CD4-positive, alpha-beta memory T cell (primary cell): ENCODE measurements around the gene MED15. TPM values are rescaled to one million over a fixed set of nuclear protein-coding genes. Genes with fewer than 3 reads are reported as not detected.

Experiments used
- CTCF ChIA-PET: fragments of 350-600 bp; sonication (Branson Sonifier 250); formaldehyde crosslinking; loops from one replicate; lab custom pipeline; 2021; ENCODE audit warnings: inconsistent platforms; ENCODE audit not compliant: partially characterized antibody; lab: Charles Lee
- POLR2A ChIA-PET: fragments of 350-600 bp; sonication (Branson Sonifier 250); formaldehyde crosslinking; loops from one replicate; lab custom pipeline; 2021; ENCODE audit not compliant: partially characterized antibody; lab: Charles Lee
- DNase-seq, 5 donors: peaks; one replicate each; pipeline versions ENCODE4 v3.0.0 to v3.0.0-alpha.2; 2020 to 2022; ENCODE audit warnings: mixed read lengths in 1 of 5
- H3K27ac ChIP-seq: one replicate; pipeline ENCODE4 v1.7.0; 2013; ENCODE audit warnings: low read depth, low read length
- H3K27me3 ChIP-seq: 2 replicates; pipeline ENCODE4 v1.7.0; 2013; ENCODE audit warnings: mild to moderate bottlenecking, low read length, moderate library complexity; ENCODE audit not compliant: insufficient read depth
- H3K36me3 ChIP-seq: 2 replicates; pipeline ENCODE4 v1.7.0; 2013; ENCODE audit warnings: mild to moderate bottlenecking, low read length, moderate library complexity; ENCODE audit not compliant: insufficient read depth
- H3K4me1 ChIP-seq: 2 replicates; pipeline ENCODE4 v1.7.0; 2013; ENCODE audit warnings: mild to moderate bottlenecking, low read length, moderate library complexity; ENCODE audit not compliant: insufficient read depth
- H3K4me3 ChIP-seq, 2 donors: one replicate each; pipeline ENCODE4 v1.7.0; 2013; ENCODE audit warnings: low read length in 2 of 2, mild to moderate bottlenecking in 1 of 2
- H3K9me3 ChIP-seq, 2 donors: one replicate each; pipeline ENCODE4 v1.7.0; 2013; ENCODE audit warnings: low read length in 2 of 2, control low read depth in 1 of 2; ENCODE audit not compliant: control insufficient read depth in 1 of 2
- H3K27ac Mint-ChIP-seq, 7 donors: one replicate each; pipeline ENCODE4 v1.8.0; 2020 to 2021; ENCODE audit warnings: mixed read lengths in 7 of 7, mild to moderate bottlenecking in 6 of 7, inconsistent platforms in 3 of 7, moderate library complexity in 3 of 7
- H3K27me3 Mint-ChIP-seq, 2 donors: one replicate each; pipeline ENCODE4 v1.8.0; 2020 to 2021; ENCODE audit warnings: mixed read lengths in 2 of 2
- H3K36me3 Mint-ChIP-seq, 2 donors: one replicate each; pipeline ENCODE4 v1.8.0; 2020 to 2021; ENCODE audit warnings: mixed read lengths in 2 of 2, inconsistent platforms in 1 of 2, mild to moderate bottlenecking in 1 of 2
- H3K4me1 Mint-ChIP-seq, 4 donors: one replicate each; pipeline ENCODE4 v1.8.0; 2020 to 2021; ENCODE audit warnings: mixed read lengths in 4 of 4, mild to moderate bottlenecking in 1 of 4
- H3K4me3 Mint-ChIP-seq, 8 donors: one replicate each; pipeline ENCODE4 v1.8.0; 2020 to 2021; ENCODE audit warnings: mixed read lengths in 8 of 8, mild to moderate bottlenecking in 7 of 8, moderate library complexity in 6 of 8, inconsistent platforms in 3 of 8
- H3K9me3 Mint-ChIP-seq, 8 donors: one replicate each; pipeline ENCODE4 v1.8.0; 2020 to 2021; ENCODE audit warnings: mixed read lengths in 8 of 8, mild to moderate bottlenecking in 5 of 8, inconsistent platforms in 3 of 8, moderate library complexity in 1 of 8
- intact Hi-C: fragments of 100-400 bp; cut with micrococcal nuclease; formaldehyde crosslinking; loops from one replicate; pipeline ENCODE4 v1.15.1; 2023
- polyA plus RNA-seq, 2 donors: library from polyadenylated mRNA; unstranded; fragments of 300-500 nt; fragmentation: Illumina TruSeq; gene quantifications; one replicate each; pipeline ENCODE4 v1.2.3, GENCODE V29; 2021
- total RNA-seq, 2 experiments: library from RNA; stranded (reverse); gene quantifications; one replicate each; pipeline ENCODE4 v1.2.3, GENCODE V29; 2021

Gene MED15
- total and polyA plus RNA-seq, 4 experiments from 2014 or later: 15.6 to 237 (median 156) TPM

- no peak overlapping the region for H3K4me3 ChIP-seq
- CTCF ChIA-PET: interaction anchor here (1.0 to 2.2 kb wide), 3 partner anchors 17 to 34 kb away, joined by 3 to 10 read pairs (median 4); partner anchors contain the start of gene MED15
- H3K36me3 Mint-ChIP-seq: peaks cover 10 to 30% of the 10 kb centered on the region in 2 donors
- peaks cover 42 to 78% (median 65%) of the 10 kb centered on the region in 4 donors for H3K4me1 Mint-ChIP-seq
- H3K4me3 Mint-ChIP-seq: peak overlapping the region in 5 of 8 donors; percentile 1 to 62 (median 19)
- H3K9me3 Mint-ChIP-seq: no peaks in the 10 kb centered on the region
- H3K27ac ChIP-seq: no peak overlapping the region
- peak in 1 of 5 donors; percentile 9 for DNase-seq
- intact Hi-C loops: no loop called here
- POLR2A ChIA-PET: interaction anchor here (0.6 to 8.9 kb wide), 8 partner anchors 9 to 183 kb away, joined by 3 to 93 read pairs (median 3); partner anchors contain the start of gene MED15
- H3K36me3 ChIP-seq: peaks cover 7% of the 10 kb centered on the region
- H3K27me3 ChIP-seq: no peaks in the 10 kb centered on the region
- peaks cover 61% of the 10 kb centered on the region for H3K4me1 ChIP-seq
- no peaks in the 10 kb centered on the region for H3K9me3 ChIP-seq
- no peaks in the 10 kb centered on the region for H3K27me3 Mint-ChIP-seq
- H3K27ac Mint-ChIP-seq: peak overlapping the region; percentile 25 to 71 (median 58)
These were observed 17.0 kb upstream of the MED15 start for GRCh38 chr22:20490183-20490940.

GRCh38 chr22:20490941-20491307 lies 16.5 kb upstream of the MED15 start:
- Histone ChIP-seq H3K27me3 (no peaks in the 10 kb centered on the region), H3K36me3 (peaks cover 7% of the 10 kb centered on the region), H3K4me1 (peaks cover 61% of the 10 kb centered on the region), H3K9me3 (no peaks in the 10 kb centered on the region), H3K4me3 (no peak overlapping the region), H3K27ac (no peak overlapping the region)
- no peak for DNase-seq
- ChIA-PET CTCF (interaction anchor here (2.2 kb wide), 1 partner anchor 34 kb away, joined by 10 read pairs; no protein-coding TSS in a partner anchor), POLR2A (interaction anchor here (1.0 to 8.9 kb wide), 4 partner anchors 17 to 78 kb away, joined by 3 to 93 read pairs (median 4); partner anchors contain the start of gene MED15)
- Mint-ChIP-seq H3K27ac (peak overlapping the region in 5 of 7 donors; percentile 14 to 72 (median 65)), H3K4me1 (peaks cover 42 to 79% (median 65%) of the 10 kb centered on the region in 4 donors), H3K36me3 (peaks cover 10 to 30% of the 10 kb centered on the region in 2 donors), H3K4me3 (peak overlapping the region in 2 of 8 donors; percentile 25 to 37), H3K27me3 (no peaks in the 10 kb centered on the region), H3K9me3 (no peaks in the 10 kb centered on the region)
- intact Hi-C loops: no loop called here

GRCh38 chr22:20491346-20491745 lies 16.1 kb upstream of the MED15 start:
- H3K27ac Mint-ChIP-seq: peak overlapping the region in 4 of 7 donors; percentile 36 to 72 (median 52)
- peak overlapping the region in 2 of 8 donors; percentile 15 to 25 for H3K4me3 Mint-ChIP-seq
- H3K36me3 Mint-ChIP-seq: peaks cover 10 to 27% of the 10 kb centered on the region in 2 donors

GRCh38 chr22:20494978-20495860 lies 12.2 kb upstream of the MED15 start, which contains the start of gene KLHL22:
TSS of gene KLHL22 (minus strand) at chr22:20495795. CDS start at chr22:20489211, 6,584 bp downstream.
- DNase-seq: peak in 3 of 5 donors; percentile 5 to 25 (median 23)
- Histone ChIP-seq H3K4me3 (peak within 1 kb of the TSS; percentile 60 to 85), H3K27ac (peak within 1 kb of the TSS; percentile 91), H3K9me3 (no peaks in the 10 kb centered on the region), H3K4me1 (peaks cover 51% of the 10 kb centered on the region), H3K27me3 (no peaks in the 10 kb centered on the region), H3K36me3 (no peaks in the 10 kb centered on the region)
- ChIA-PET CTCF (interaction anchor here (1.1 to 3.7 kb wide), 8 partner anchors 12 to 77 kb away, joined by 3 to 30 read pairs (median 6); partner anchors contain the start of gene MED15), POLR2A (interaction anchor here (0.7 to 8.9 kb wide), 11 partner anchors 13 to 208 kb away, joined by 3 to 93 read pairs (median 4); no protein-coding TSS in a partner anchor)
- Mint-ChIP-seq H3K9me3 (no peaks in the 10 kb centered on the region), H3K27me3 (no peaks in the 10 kb centered on the region), H3K27ac (peak within 1 kb of the TSS; percentile 86 to 98 (median 95)), H3K36me3 (peaks cover 0 to 6% of the 10 kb centered on the region in 2 donors), H3K4me1 (peaks cover 26 to 64% (median 48%) of the 10 kb centered on the region in 4 donors), H3K4me3 (peak within 1 kb of the TSS; percentile 91 to 96 (median 93))
- intact Hi-C loops: no loop called here

More at GRCh38 chr22:20491346-20491745, 16.1 kb upstream of the MED15 start:
- Histone ChIP-seq H3K27ac (no peak overlapping the region), H3K9me3 (no peaks in the 10 kb centered on the region), H3K4me1 (peaks cover 61% of the 10 kb centered on the region), H3K36me3 (peaks cover 7% of the 10 kb centered on the region), H3K4me3 (no peak overlapping the region), H3K27me3 (no peaks in the 10 kb centered on the region)
- DNase-seq: no peak
- Mint-ChIP-seq H3K9me3 (no peaks in the 10 kb centered on the region), H3K27me3 (no peaks in the 10 kb centered on the region), H3K4me1 (peaks cover 39 to 80% (median 62%) of the 10 kb centered on the region in 4 donors)
- intact Hi-C loops: no loop called here
- POLR2A ChIA-PET: interaction anchor here (1.0 to 8.9 kb wide), 4 partner anchors 17 to 78 kb away, joined by 3 to 93 read pairs (median 4); partner anchors contain the start of gene MED15
- CTCF ChIA-PET: no interaction called here

- Mint-ChIP-seq H3K27ac (peak overlapping the region; percentile 83 to 98 (median 95)), H3K9me3 (no peaks in the 10 kb centered on the region), H3K4me3 (peak overlapping the region; percentile 90 to 96 (median 93)), H3K27me3 (no peaks in the 10 kb centered on the region), H3K4me1 (peaks cover 21 to 56% (median 40%) of the 10 kb centered on the region in 4 donors), H3K36me3 (peaks cover 0 to 7% of the 10 kb centered on the region in 2 donors)
- intact Hi-C loops: loop anchor here (1.0 to 2.0 kb wide), 5 partner anchors 11 to 78 kb away; partner anchors contain the start of gene MED15
- Histone ChIP-seq H3K36me3 (no peaks in the 10 kb centered on the region), H3K4me3 (peak overlapping the region; percentile 53 to 85), H3K4me1 (peaks cover 42% of the 10 kb centered on the region), H3K27ac (peak overlapping the region; percentile 91), H3K27me3 (no peaks in the 10 kb centered on the region), H3K9me3 (no peaks in the 10 kb centered on the region)
- POLR2A ChIA-PET: interaction anchor here (1.0 to 8.9 kb wide), 5 partner anchors 27 to 67 kb away, joined by 3 to 93 read pairs (median 8); no protein-coding TSS in a partner anchor
- DNase-seq: peak; percentile 89 to 92 (median 91)
- CTCF ChIA-PET: interaction anchor here (1.0 to 3.7 kb wide), 4 partner anchors 31 to 75 kb away, joined by 3 to 30 read pairs (median 5); no protein-coding TSS in a partner anchor
These were observed 11.3 kb upstream of the MED15 start for GRCh38 chr22:20495861-20496681.

GRCh38 chr22:20497426-20497825 lies 10.0 kb upstream of the MED15 start:
- H3K36me3 Mint-ChIP-seq: peaks cover 0 to 9% of the 10 kb centered on the region in 2 donors
- H3K27me3 ChIP-seq: no peaks in the 10 kb centered on the region
- H3K4me1 Mint-ChIP-seq: peaks cover 12 to 42% (median 28%) of the 10 kb centered on the region in 4 donors
- H3K27me3 Mint-ChIP-seq: no peaks in the 10 kb centered on the region
- H3K36me3 ChIP-seq: no peaks in the 10 kb centered on the region
- no peak overlapping the region for H3K4me3 ChIP-seq
- peaks cover 29% of the 10 kb centered on the region for H3K4me1 ChIP-seq
- CTCF ChIA-PET: interaction anchor here (0.7 to 1.9 kb wide), 7 partner anchors 34 to 268 kb away, joined by 3 to 8 read pairs (median 3); no protein-coding TSS in a partner anchor
- H3K9me3 Mint-ChIP-seq: no peaks in the 10 kb centered on the region
- no peak overlapping the region for H3K27ac ChIP-seq
- DNase-seq: no peak
- H3K9me3 ChIP-seq: no peaks in the 10 kb centered on the region
- intact Hi-C loops: loop anchor here (2.0 kb wide), 1 partner anchor 41 kb away; no protein-coding TSS in a partner anchor
- peak overlapping the region in 3 of 7 donors; percentile 60 to 82 (median 74) for H3K27ac Mint-ChIP-seq
- POLR2A ChIA-PET: no interaction called here
- peak overlapping the region in 3 of 8 donors; percentile 24 to 49 (median 36) for H3K4me3 Mint-ChIP-seq
